DOHH2 (cell line): ENCODE data around the gene SIPA1L3.
A peak's percentile ranks its signal among the peaks of the same experiment; 100 is the strongest.

Source experiments
- H3F3A ChIP-seq: fragments of 200-600 bp; sonication (generic), shearing (Covaris generic); 2 replicates; pipeline ENCODE4 v1.6.0; 2016; ENCODE audit warnings: antibody characterized with exemption, mild to moderate bottlenecking; ENCODE audit not compliant: control insufficient read depth, insufficient read depth
- H3K27ac ChIP-seq: fragments of 200-600 bp; sonication (generic); 2 replicates; pipeline ENCODE4 v1.5.1; 2014; ENCODE audit warnings: low read depth, mild to moderate bottlenecking, low read length, moderate library complexity
- H3K27me3 ChIP-seq: fragments of 200-600 bp; sonication (generic); 2 replicates; pipeline ENCODE4 v1.6.1; 2014; ENCODE audit warnings: mild to moderate bottlenecking, low read length, mixed read lengths; ENCODE audit not compliant: control insufficient read depth
- H3K36me3 ChIP-seq: fragments of 200-600 bp; sonication (generic); 2 replicates; pipeline ENCODE4 v1.6.1; 2014; ENCODE audit warnings: mild to moderate bottlenecking, low read length, moderate library complexity, mixed read lengths; ENCODE audit not compliant: control insufficient read depth
- H3K4me1 ChIP-seq: fragments of 200-600 bp; sonication (generic); 2 replicates; pipeline ENCODE4 v1.6.1; 2014; ENCODE audit warnings: mild to moderate bottlenecking, low read length, mixed read lengths; ENCODE audit not compliant: control insufficient read depth
- H3K4me2 ChIP-seq: fragments of 200-600 bp; sonication (generic); 2 replicates; pipeline ENCODE4 v1.6.0; 2014; ENCODE audit warnings: mild to moderate bottlenecking, low read length, moderate library complexity
- H3K4me3 ChIP-seq: fragments of 200-600 bp; sonication (generic); 2 replicates; pipeline ENCODE4 v1.5.1; 2014; ENCODE audit warnings: mild to moderate bottlenecking, low read length, mixed read lengths
- H3K79me2 ChIP-seq: fragments of 200-600 bp; sonication (generic); 2 replicates; pipeline ENCODE4 v1.6.1; 2014; ENCODE audit warnings: mild to moderate bottlenecking, low read length, mixed read lengths; ENCODE audit not compliant: control insufficient read depth
- H3K9me2 ChIP-seq: fragments of 200-600 bp; sonication (generic); replicated peaks from 2 replicates; pipeline ENCODE4 v1.6.1; 2014; ENCODE audit warnings: mild to moderate bottlenecking, low read length, mixed read lengths; ENCODE audit not compliant: control insufficient read depth
- H3K9me3 ChIP-seq: fragments of 200-600 bp; sonication (generic); 2 replicates; pipeline ENCODE4 v1.6.1; 2014; ENCODE audit warnings: antibody characterized with exemption, low read length, mixed read lengths; ENCODE audit not compliant: control insufficient read depth, insufficient read depth
- H4K20me1 ChIP-seq: fragments of 200-600 bp; sonication (generic); 2 replicates; pipeline ENCODE4 v1.6.0; 2014; ENCODE audit warnings: low read depth, mild to moderate bottlenecking, antibody characterized with exemption, low read length, moderate library complexity; ENCODE audit not compliant: control insufficient read depth, insufficient read depth
- EZH2phosphoT487 ChIP-seq: fragments of 200-600 bp; sonication (generic); IDR thresholded peaks from 2 replicates; pipeline ENCODE4 v1.6.1; 2017; ENCODE audit warnings: borderline replicate concordance, mild to moderate bottlenecking, antibody characterized with exemption, low read length, moderate library complexity, mixed read lengths
- TF ChIP-seq, protein P1 (sequence below): fragments of 200-600 bp; sonication (generic); IDR thresholded peaks from one replicate; pipeline ENCODE4 v1.5.1; 2014; ENCODE audit warnings: antibody characterized with exemption, mild to moderate bottlenecking, low read depth, low read length; ENCODE audit not compliant: poor library complexity, severe bottlenecking

SIPA1L3 gene

GRCh38 chr19:37979547-37980082 lies 72.6 kb downstream of the SIPA1L3 start:
- TF ChIP-seq EZH2phosphoT487, result no peak
- peak overlapping the region; percentile 81 for H3K4me2 ChIP-seq
- H3K9me3 ChIP-seq, result no peaks in the 10 kb centered on the region
- H3K36me3 ChIP-seq, result peaks cover 12% of the 10 kb centered on the region
- H3K27ac ChIP-seq, result peak overlapping the region; percentile 90
- H3K27me3 ChIP-seq, result no peaks in the 10 kb centered on the region
- peaks cover 74% of the 10 kb centered on the region for H3K4me1 ChIP-seq
- H3K4me3 ChIP-seq, result peak overlapping the region; percentile 62
- H3K79me2 ChIP-seq, result peaks cover 78% of the 10 kb centered on the region
- H3K9me2 ChIP-seq, result no peaks in the 10 kb centered on the region
- no peaks in the 10 kb centered on the region for H4K20me1 ChIP-seq
- H3F3A ChIP-seq, result peaks cover 30% of the 10 kb centered on the region

- no peaks in the 10 kb centered on the region for H3K9me2 ChIP-seq
- no peak for TF ChIP-seq EZH2phosphoT487
- TF ChIP-seq, protein P1, sequence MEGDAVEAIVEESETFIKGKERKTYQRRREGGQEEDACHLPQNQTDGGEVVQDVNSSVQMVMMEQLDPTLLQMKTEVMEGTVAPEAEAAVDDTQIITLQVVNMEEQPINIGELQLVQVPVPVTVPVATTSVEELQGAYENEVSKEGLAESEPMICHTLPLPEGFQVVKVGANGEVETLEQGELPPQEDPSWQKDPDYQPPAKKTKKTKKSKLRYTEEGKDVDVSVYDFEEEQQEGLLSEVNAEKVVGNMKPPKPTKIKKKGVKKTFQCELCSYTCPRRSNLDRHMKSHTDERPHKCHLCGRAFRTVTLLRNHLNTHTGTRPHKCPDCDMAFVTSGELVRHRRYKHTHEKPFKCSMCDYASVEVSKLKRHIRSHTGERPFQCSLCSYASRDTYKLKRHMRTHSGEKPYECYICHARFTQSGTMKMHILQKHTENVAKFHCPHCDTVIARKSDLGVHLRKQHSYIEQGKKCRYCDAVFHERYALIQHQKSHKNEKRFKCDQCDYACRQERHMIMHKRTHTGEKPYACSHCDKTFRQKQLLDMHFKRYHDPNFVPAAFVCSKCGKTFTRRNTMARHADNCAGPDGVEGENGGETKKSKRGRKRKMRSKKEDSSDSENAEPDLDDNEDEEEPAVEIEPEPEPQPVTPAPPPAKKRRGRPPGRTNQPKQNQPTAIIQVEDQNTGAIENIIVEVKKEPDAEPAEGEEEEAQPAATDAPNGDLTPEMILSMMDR, result no peak
- H3F3A ChIP-seq, result peaks cover 30% of the 10 kb centered on the region
- H3K27ac ChIP-seq, result peak overlapping the region; percentile 90
- H3K4me2 ChIP-seq, result peak overlapping the region; percentile 81
- H3K4me3 ChIP-seq, result 0 out of 2 replicates have a peak overlapping the region, but pooled peaks have one; percentile 62
- no peaks in the 10 kb centered on the region for H3K9me3 ChIP-seq
- peaks cover 72% of the 10 kb centered on the region for H3K4me1 ChIP-seq
- peaks cover 77% of the 10 kb centered on the region for H3K79me2 ChIP-seq
- no peaks in the 10 kb centered on the region for H4K20me1 ChIP-seq
- peaks cover 8% of the 10 kb centered on the region for H3K36me3 ChIP-seq
- H3K27me3 ChIP-seq, result no peaks in the 10 kb centered on the region
These were observed 73.6 kb downstream of the SIPA1L3 start for GRCh38 chr19:37980419-37981170.

DNA sequence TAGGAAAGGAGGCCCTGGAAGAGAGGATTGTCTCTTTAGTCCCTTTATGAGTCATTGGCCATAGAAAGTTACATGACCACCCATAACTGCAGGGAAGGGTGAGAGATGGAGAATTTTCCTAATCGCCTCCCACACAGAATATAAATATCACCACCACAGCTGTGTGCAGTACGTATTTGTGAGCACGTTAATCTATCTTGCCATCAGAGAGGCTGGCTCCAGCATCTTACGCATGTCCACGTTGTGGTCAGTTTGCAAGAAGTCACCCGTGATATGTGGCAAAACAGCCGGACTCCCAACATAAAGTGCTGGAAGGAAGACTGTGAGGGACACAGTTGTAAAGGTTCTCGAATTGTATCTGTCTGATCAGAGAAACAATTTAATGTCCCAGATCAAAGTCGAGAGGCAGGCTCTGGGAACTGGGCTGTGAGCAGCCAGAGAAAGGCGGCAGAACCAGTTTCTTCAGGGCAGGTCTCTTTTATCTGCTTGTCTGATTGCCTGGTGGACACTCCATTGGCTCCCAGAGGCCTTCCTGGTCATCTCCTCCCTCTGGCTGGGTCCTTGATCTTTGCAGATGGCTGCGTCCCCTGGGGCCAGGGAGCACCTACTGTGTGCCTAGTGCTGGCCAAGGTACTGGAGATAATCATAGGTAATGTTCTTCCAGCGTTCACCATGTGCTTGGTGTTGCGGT lies 74.9 kb downstream of the SIPA1L3 start:
- H3K4me3 ChIP-seq, result no peak overlapping the region
- H4K20me1 ChIP-seq, result no peaks in the 10 kb centered on the region
- TF ChIP-seq, protein P1, result no peak
- TF ChIP-seq EZH2phosphoT487, result no peak
- H3K36me3 ChIP-seq, result peaks cover 8% of the 10 kb centered on the region
- peaks cover 72% of the 10 kb centered on the region for H3K4me1 ChIP-seq
- no peak overlapping the region for H3K27ac ChIP-seq
- no peaks in the 10 kb centered on the region for H3K9me3 ChIP-seq
- peaks cover 38% of the 10 kb centered on the region for H3F3A ChIP-seq
- no peak overlapping the region for H3K4me2 ChIP-seq
- no peaks in the 10 kb centered on the region for H3K9me2 ChIP-seq
- H3K79me2 ChIP-seq, result peaks cover 76% of the 10 kb centered on the region
- no peaks in the 10 kb centered on the region for H3K27me3 ChIP-seq
